ENCODE data around the gene DNM3.

Gene DNM3

DNA sequence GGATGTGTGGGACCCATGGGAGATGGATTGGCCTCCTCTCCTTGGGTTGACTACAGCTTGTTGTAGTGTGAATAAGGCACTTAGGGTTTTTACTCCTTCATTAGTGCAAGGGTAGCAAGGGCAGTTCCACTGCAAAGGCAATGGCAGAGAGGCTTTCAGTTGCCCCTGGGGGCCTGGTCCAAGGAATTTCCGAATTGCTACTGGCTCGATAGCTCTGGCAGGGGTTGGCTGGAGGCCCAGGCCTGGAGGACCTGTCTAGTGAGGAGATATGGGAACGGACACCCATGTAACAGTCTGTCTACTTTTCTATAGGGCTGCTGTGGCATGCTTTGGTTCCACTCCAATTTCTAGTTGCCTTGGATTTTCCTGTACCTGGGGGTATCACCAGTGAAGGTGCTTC, 360.3 kb downstream of the DNM3 start:
- no peak for DNase-seq

DNA sequence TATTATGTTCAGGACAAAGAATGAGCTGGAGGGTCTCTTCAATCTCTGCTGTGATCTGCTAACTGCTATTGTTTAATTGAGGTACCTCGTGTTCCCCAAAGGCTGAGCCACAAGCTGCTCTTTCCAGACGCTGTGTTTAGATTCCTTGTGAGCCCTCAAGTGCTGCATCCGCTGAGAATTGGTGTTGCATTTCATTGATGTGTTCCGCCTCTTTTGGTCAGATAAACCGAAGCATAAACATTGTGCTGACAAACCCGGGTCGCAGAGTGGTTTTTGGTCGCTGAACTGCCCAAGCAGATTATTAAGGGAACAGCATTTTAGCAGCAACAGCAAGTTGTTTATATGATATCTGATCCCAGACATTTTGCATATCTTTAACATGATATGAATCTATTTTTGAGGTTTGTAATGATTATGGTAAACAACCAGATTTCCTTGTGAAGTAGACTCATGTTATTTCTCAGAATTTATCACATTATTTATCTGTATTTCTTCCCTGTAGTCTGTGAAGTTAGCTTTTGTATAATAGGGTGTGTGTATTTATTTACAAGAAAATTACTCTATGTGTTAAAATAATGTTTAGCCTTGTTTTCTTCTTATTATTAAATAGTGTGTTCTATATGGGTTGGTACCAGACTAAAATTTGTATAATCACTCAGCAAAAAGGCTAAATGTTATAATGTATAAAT, 362.0 kb downstream of the DNM3 start:
- DNase-seq: no peak

DNA sequence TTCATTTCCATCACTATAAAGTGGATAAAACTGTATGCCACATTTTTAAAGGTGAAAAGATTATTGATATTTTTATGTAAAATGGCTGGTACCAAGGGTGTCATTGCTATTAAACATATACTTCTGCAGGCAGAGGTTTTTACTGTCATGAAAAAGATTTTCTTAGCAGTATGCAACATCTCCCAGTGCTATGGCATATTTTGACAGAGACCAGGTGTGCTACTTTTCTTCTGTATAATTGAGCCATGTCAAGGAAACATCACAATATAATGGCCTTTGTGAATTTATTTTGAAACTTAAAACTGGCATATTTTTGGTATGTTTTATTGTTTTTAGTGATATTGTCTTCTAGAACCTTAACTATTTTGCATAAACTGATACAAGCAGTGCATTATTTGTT, 362.6 kb downstream of the DNM3 start:
- DNase-seq: no peak

DNA sequence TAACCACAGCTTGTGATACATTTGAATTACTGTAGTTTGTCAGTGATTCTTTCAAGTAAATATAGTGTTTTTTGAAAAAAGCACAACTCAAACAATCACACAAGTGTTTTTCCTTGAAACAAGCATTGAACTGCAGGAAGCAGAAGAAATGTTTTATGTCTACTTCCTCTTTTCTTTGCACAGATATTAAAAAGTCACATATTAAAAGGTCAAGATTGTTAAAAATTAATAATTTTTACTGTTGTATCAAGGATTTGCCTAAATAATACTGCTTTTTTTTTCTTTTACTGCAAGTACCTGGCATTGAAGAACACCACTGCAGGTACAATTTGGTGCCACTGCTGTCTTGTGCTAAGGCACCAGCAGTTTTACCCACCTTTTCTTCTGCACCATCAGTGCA, 365.0 kb downstream of the DNM3 start:
- no peak for DNase-seq

DNA sequence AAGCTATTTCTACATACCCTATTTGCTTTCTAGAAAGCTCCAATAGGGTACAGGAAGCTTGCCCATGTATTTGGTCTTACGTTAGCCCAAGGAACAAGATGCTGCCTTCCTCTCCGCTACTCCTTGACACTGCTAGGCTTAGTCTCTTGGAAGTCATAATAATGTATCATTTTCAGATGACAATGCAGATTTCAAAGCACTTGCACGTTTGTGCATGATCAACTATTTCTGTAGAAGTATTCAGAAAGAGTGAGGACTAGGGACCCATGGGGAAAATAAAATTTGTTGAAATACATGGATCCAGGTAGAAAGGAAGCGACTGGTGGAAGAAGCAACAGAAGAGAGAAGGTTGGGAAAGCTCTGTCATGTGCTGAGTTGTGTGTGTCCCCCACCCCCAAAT, 367.3 kb downstream of the DNM3 start:
- DNase-seq: no peak

DNA sequence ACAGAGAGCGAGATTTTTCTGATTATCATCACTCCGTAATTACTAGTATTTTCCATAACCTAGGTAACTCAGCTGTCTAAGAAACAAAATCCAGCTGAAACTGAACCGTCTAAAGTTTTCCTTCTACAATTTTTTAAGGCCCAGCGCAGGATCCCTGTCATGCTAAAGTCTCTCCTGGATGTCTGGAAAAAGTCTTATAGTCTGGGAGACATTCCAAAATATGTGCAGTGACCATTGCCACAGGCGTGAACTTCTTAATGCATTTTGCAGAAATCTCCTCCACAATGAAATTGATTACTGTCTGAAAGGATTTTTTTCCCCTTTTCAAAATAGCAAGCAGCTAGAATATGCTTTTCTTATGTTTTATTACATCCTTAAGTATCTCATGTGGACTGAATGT, 369.9 kb downstream of the DNM3 start:
- no peak for DNase-seq

DNA sequence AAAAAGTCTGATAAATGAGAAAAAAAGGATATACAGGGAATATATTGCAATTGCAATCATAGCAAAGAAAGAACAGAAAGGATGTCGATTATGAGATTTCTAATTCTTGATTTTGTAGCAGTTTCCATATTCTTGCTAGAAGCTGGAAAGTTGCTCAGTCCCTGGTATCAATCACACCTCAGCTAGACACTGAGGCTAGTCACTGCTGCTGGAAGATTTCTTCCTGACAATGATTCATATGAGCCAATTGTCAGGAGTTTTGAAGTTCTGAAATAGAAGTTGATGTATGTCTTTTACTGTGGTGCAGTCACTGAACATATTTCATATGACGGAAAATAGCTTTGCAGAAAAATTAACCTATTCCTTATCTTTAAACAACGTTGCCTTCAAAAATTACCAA, 370.8 kb downstream of the DNM3 start:
- DNase-seq: no peak

DNA sequence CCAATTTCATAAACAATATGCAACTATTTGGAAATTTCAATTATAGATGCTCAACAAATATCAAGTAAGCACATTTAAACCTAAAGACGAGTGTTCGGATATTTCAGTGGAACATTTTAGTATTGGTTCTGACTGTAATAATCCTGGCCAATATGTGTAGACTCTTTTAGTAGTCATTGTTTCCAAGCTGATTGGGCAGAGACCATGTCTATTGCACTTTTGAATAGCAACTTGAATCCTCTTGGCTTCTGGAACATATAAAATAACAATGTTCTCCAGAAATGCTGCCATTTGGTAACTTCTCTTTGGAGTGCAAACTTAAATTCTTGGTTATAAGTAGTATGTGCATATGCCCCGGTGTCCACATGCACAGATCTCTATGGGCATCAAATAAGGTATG, 373.7 kb downstream of the DNM3 start:
- DNase-seq: no peak

DNA sequence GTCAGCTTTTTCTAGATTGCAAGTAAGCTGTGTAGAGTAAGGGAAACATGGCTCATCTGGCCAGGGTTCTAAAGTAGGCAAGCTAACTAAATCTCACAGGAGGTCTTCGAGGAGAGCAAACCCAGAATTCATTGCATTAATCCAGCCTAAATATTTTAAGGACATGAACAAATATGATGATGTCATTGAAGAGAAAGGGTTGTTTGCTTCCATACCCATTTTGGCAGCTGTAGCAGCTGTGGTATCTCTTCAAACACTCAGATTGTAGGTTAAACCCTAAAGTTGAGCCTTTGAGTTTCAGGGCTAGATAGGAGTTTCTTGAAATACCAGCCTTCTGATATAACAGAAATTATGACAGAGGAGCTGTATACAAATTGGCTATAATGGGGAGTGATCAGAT, 378.7 kb downstream of the DNM3 start:
- DNase-seq: no peak

DNA sequence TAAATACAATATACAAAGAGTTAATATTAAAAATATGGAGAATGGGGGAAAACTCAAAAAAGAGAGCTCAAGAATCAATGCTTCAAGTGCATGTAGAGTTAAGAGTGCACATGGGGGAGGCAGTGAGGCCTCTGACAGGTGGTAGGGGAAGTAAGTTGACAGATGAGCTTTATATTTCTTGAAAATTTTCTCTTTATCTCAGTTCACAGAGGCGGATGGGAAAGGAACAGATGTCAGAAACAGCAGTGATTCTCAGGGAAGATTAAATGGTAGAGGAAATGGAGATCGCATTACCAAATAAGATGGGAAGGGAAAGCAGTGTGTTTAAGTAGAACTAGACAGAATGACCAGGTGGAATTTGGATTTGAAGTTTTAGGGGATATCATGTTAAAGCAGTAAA, 379.1 kb downstream of the DNM3 start:
- DNase-seq: no peak

DNA sequence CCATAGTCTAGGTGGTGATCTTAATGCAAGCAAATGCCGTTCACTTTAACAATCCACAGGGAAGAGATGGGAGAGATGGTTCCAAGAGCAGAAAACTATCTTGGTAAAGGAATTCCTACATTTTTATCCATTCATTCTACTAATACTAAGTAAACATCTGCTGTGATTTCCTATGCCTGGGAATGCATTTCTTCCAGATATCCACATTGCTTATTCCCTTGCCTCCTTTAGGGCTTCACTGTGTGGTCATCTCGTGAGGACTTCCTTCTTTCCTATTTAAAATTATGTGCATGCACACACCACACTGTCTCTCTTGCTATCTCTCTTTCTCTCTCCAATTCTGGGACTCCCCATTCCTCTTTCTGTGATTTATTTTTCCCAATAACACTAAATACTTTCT, 380.1 kb downstream of the DNM3 start:
- DNase-seq: no peak

DNA sequence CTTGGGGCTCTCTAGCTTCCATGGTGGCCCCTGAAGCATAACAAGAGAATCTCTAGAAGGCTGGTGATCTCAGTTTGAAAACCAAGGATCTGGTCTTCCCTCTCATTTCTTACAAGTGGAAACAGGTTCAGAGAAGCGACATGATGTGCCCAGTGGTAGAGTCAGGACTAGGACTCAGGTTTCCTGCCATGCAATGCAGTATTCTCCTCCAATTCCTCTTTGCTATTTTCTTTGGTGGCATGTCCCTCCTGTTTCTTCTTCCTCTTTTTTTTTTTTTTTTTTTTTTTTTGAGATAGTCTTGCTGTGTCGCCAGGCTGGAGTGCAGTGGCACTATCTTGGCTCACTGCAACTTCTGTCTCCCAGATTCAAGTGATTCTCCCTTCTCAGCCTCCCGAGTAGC, 383.6 kb downstream of the DNM3 start:
- no peak for DNase-seq

DNA sequence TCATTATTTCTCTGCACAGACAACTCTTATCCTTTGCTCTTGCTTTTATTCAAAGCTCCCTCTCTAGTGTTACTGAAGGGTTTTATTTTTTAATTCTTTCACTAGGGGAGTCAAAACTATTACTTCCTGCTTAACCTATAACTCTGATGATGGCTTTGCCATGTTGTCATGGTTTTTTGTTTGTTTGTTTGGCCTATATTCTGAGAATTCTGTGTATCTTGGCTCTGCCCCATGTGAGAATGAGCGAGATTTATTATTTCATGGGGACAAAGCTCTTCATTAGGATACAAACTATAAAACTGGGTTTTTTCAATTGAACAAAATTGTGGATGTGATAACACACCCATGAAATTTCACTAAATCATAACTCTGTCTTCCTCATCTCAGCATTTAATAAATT, 388.6 kb downstream of the DNM3 start:
- no peak for DNase-seq

DNA sequence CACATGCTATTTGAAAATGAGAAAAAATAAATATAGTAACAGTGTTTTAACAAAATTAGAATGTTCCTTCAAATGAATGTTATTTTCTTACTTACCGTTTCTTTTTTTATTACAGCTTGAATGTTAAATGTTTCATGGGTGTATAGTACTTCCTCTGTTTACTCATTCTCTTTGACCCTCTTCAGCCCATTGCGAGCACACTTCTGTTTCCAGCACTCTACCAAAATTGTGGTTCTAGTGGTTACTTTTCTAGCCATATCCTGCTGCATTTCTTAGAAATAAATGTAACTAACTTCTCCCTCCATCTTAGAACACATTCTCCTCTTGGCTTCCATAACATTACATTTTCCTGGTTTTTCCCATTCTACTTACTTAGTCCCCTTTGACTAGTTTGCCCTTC, 389.2 kb downstream of the DNM3 start:
- DNase-seq: no peak

DNA sequence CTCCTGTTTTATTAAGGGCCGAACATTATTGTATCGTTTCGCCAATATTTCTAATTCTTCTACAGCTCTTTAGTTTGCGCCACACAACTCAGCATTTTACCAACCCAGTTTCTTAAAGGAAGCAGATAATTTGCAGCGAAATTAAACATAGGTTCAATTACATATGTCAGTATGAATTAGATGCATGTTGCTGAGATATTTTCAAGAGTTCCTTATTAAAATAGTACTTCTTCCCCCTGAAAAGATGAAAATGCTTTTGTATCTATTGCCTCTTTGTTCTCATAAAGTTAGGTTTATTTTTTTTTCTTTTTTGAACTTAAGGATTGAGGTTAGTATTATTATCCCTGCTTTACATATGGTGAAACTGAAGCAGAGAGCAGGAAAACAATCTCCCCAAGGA, 395.7 kb downstream of the DNM3 start:
- no peak for DNase-seq

DNA sequence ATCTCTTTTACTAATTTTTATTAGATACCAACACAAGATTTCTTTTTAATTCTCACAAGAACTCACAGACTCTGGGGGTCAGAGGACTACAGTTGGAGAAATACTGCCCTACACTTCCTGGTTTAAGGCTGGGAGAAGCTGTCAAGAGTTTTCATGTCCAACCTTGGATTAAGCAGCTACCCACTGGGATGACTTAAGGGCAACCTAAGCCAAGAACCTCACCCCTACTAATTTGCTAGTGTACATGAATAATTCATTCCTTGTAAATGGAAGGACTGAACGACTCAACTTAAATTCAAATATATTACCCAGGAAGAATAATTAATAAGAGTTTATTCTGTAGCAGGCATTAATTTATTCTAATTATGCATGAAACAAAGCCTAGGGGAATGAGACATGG, 396.9 kb downstream of the DNM3 start:
- no peak for DNase-seq

DNA sequence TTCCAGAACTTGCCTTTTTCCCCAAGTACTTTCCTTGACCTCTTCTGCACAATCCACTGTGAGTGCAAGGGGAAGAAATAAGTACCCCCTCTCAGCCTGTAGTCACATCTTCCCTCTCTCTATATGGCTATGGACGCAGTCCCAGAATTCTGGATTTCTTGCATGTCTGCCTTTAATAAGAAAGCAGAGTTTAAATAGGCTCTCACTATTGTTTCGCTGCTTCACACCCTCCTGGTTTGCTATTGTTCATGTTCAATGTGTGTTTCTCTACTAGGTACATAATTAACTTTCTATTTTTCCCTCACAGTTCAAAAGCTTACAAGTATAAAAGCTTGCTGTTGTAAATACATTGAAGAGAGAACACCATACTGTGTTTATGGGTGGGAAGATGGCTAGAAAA, 397.7 kb downstream of the DNM3 start:
- no peak for DNase-seq

DNA sequence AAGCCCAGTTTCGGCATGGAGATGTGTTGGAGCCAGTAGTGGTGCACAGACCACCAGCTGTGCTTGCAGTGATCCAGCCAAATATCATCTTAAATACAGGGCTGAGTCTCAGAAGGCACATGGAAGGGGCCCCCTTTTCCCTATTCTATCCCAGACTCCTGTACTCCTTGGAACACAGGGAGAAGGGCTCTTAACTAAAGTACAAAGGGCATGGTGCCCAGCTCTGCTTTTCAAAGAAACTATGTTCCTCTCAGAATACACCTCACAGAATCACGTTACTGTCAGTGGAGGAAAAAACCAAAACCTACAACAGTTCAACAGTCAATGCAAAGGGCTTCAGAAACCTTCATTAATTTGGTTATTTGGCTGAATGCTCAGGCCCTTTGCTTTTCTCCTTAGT, 398.6 kb downstream of the DNM3 start:
- no peak for DNase-seq

DNA sequence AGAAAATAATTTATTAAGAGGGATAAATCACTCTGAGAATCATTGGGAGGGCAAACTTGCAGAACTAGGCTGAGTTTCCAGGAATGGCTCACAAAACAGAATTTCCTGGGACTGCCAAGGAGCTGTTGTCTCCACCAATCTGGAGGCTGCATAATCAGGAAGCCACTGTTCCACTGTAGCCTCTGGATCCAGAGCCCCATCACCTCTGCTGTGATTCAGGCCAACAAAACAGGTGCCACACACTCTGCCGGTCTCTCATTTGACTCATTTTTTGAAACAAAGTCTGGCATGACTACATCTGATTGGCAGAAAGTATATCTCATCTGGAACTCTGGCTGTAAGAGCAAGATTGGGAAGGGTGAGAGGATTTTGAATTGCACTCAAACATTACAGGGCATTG, 400.2 kb downstream of the DNM3 start:
- no peak for DNase-seq

DNA sequence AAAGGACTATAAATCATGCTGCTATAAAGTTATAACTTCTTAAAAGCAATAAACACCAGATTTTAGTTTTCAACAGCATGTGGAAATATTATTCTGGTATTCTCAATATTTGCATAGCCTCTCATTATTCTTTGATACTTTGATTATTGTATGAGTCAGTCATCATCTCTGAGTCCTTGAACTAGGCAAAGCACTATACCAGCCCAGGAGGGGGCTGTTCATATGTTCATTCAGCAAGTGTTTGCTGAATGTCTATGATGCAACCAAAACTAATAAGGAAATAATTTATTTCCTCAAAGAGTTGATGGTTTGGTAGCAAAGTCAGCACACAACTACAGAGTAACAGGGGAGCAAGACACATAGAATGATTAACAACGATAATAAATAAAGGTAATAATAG, 403.6 kb downstream of the DNM3 start:
- no peak for DNase-seq

DNA sequence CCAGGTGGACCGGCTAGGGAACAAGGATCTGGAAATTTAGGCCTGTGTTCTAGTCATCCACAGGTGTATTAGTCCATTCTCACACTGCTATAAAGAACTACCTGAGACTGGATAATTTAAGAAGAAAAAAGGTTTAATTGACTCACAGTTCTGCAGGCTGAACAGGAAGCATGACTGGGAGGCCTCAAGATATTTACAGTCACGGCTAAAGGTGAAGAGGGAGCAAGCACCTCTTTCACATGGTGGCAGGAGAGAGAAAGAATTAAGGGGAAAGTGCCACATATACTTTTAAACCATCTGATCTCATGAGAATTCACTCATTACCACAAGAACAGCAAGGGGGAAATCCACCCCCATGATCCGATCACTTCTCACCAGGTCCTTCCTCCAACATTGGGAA, 404.5 kb downstream of the DNM3 start:
- DNase-seq: no peak

DNA sequence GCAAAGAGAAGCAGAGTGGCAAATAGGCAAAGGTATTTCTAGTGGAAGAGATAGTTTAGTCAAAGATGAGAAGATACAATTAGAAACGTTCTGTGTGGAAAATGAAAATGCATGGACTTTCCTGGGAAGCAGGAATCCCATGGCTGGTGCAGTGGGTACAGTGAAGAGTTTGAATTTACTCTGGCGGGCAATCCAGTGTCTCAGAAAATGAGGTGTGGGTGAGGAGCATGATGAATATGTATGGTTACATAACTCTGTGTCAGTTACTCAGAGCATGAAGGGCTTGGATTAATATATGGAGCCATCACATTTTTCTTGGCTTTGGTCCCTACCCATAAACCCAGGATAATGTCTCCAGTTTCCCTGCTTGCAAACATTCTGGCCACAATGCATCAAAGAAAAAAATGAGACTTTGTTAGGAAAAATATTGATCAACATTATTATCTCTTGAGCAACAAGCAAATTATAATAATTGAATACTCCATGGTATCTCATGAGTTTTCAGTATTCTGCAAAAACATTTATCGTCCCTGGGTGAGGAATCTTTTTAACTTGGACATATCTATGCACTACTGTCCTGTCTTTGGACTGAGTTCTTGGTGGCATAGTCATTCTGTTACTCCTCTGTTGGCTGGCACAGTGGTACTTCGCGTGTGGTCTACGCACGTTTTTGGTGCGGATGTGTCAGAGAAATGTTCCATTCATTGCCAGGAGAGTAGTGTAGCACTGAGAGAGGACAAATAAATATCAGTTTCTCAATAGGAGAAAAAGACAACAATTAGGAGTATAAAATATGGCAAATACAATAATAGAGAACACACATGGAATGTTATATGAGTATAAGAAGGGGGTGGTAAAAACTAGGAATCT, 405.5 kb downstream of the DNM3 start:
- no peak for DNase-seq

DNA sequence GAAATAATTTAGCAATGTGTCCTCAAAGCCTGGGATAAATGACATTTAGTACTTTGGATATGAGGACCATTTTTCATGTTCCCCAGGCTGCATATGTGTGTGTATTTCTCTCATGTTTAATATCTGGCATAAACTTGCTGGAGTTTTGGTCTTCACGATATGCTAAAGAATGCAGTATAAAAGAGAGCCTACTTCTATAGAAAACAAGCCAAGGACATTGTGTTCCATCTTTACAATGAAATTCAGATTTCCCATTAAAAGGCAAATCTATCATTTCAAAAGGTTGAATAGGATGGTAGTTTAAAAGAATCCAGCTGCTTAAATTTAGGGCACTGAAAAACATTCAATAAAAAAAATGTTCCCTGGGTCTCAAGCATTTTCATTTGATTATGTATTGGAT, 410.2 kb downstream of the DNM3 start:
- no peak for DNase-seq

DNA sequence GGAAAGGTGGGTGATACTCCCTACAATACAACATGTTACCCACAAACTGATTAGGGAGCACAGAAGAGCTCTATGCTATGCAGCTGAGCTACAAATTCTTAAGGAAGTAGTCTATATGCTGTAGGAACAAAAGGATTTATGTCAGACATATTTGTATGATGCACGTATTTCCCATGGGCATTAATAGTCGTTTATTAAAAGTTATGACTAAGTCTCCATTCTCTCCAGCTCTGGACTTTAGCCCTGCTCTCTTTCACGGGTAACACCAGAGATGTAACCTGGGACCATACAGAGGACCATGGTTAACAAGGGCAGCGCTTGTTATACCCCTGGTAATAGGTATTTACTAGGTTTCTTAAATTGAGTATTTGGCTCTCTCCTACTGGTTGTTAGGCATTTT, 411.0 kb downstream of the DNM3 start:
- DNase-seq: no peak

DNA sequence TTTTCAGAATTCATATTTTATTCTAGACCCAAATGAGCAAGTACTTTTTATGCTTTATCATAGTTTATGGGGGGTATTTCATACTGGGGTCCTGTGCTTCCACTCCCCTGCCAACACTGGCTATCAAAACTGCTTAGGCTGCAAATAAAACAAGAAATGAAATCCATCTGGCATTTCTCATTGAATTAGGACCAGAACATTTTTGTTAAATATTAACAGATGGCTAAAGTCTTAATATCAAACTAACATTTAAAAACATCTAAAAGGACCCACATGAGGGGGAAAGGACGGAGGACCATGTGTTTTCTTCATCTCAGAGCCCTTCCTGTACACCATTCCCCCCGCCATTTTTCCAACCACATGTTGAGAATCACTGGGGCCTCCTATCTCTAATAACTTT, 411.7 kb downstream of the DNM3 start:
- no peak for DNase-seq
